ENCODE measurements around the gene ZNF425. TPM values are rescaled to one million over a fixed set of nuclear protein-coding genes. Genes with fewer than 3 reads are reported as not detected.

Gene ZNF425
- total and polyA plus RNA-seq, 4 donors, result 0.25 to 0.98 (median 0.58) TPM

GRCh38 chr7:149084407-149084806, 41.7 kb downstream of the ZNF425 start:
- no peaks in the 10 kb centered on the region for H3K9me3 ChIP-seq (ENCODE audit: control insufficient read depth in 4 of 4, low read length in 3 of 4)
- H3K36me3 ChIP-seq (ENCODE audit: control insufficient read depth in 4 of 4, insufficient read depth in 3 of 4, low read depth in 1 of 4, low read length in 3 of 4), result peaks cover 0 to 3% (median under 1%) of the 10 kb centered on the region in 4 donors
- 96% methylated on average over 2 of the region's 2 CpGs for WGBS
- H3K4me3 ChIP-seq (ENCODE audit: low read depth in 1 of 3, low read length in 3 of 3), result no peak overlapping the region
- no peak for TF ChIP-seq CTCF (IDR thresholded peaks at IDR 0.05; ENCODE audit: low read depth, low read length, missing input control)
- TF ChIP-seq FOXA1 (IDR thresholded peaks at IDR 0.05), result no peak
- no peak for TF ChIP-seq FOXA2 (IDR thresholded peaks at IDR 0.05)
- TF ChIP-seq HNF4G (IDR thresholded peaks at IDR 0.05), result no peak
- no peak for TF ChIP-seq HNF4A (conservative IDR thresholded peaks at IDR 0.05)
- TF ChIP-seq RXRA (IDR thresholded peaks at IDR 0.05), result no peak
- no peak for TF ChIP-seq RAD21 (IDR thresholded peaks at IDR 0.05)
- no peak for TF ChIP-seq NR2F2 (IDR thresholded peaks at IDR 0.05)
- TF ChIP-seq TAF1 (conservative IDR thresholded peaks at IDR 0.05), result no peak
- no peak for TF ChIP-seq ATF3 (IDR thresholded peaks at IDR 0.05)
- no peak for DNase-seq (ENCODE audit: low spot score)
- H3K4me1 ChIP-seq (ENCODE audit: control insufficient read depth in 4 of 4, insufficient read depth in 4 of 4, low read length in 3 of 4), result no peaks in the 10 kb centered on the region
- no peak overlapping the region for H3K9ac ChIP-seq (ENCODE audit: low read depth in 1 of 2, low read length in 2 of 2)
- no peaks in the 10 kb centered on the region for H3K27me3 ChIP-seq (ENCODE audit: control insufficient read depth in 4 of 4, insufficient read depth in 4 of 4, low read length in 3 of 4)
- no peak overlapping the region for H3K27ac ChIP-seq (ENCODE audit: low read depth in 1 of 2, low read length in 2 of 2)

- DNase-seq (ENCODE audit: low spot score), result no peak
- peaks cover 1 to 3% (median 2%) of the 10 kb centered on the region in 4 donors for H3K36me3 ChIP-seq (ENCODE audit: control insufficient read depth in 4 of 4, insufficient read depth in 3 of 4, low read depth in 1 of 4, low read length in 3 of 4)
- TF ChIP-seq RXRA (IDR thresholded peaks at IDR 0.05) (no peak), YY1 (IDR thresholded peaks at IDR 0.05) (no peak), FOXA2 (IDR thresholded peaks at IDR 0.05) (no peak), EGR1 (IDR thresholded peaks at IDR 0.05; ENCODE audit: low read depth in 2 of 2) (no peak), RAD21 (IDR thresholded peaks at IDR 0.05) (no peak), ATF3 (IDR thresholded peaks at IDR 0.05) (no peak), JUND (IDR thresholded peaks at IDR 0.05) (no peak), MAX (IDR thresholded peaks at IDR 0.05) (no peak), GABPA (IDR thresholded peaks at IDR 0.05 in 1 of 2, conservative IDR thresholded peaks at IDR 0.05 in 1 of 2) (no peak), HNF4A (conservative IDR thresholded peaks at IDR 0.05) (no peak), CTCF (IDR thresholded peaks at IDR 0.05; ENCODE audit: low read depth, low read length, missing input control) (no peak), SP1 (IDR thresholded peaks at IDR 0.05) (no peak), FOXA1 (IDR thresholded peaks at IDR 0.05) (no peak), TAF1 (conservative IDR thresholded peaks at IDR 0.05) (no peak), HNF4G (IDR thresholded peaks at IDR 0.05) (no peak), NR2F2 (IDR thresholded peaks at IDR 0.05) (no peak), REST (IDR thresholded peaks at IDR 0.05) (no peak), ZBTB33 (IDR thresholded peaks at IDR 0.05) (no peak)
These were observed 44.2 kb downstream of the ZNF425 start for GRCh38 chr7:149081914-149082313.

More at GRCh38 chr7:149081914-149082313, 44.2 kb downstream of the ZNF425 start:
- H3K27ac ChIP-seq (ENCODE audit: low read depth in 1 of 2, low read length in 2 of 2), result no peak overlapping the region
- no peaks in the 10 kb centered on the region for H3K4me1 ChIP-seq (ENCODE audit: control insufficient read depth in 4 of 4, insufficient read depth in 4 of 4, low read length in 3 of 4)
- H3K27me3 ChIP-seq (ENCODE audit: control insufficient read depth in 4 of 4, insufficient read depth in 4 of 4, low read length in 3 of 4), result no peaks in the 10 kb centered on the region
- no peaks in the 10 kb centered on the region for H3K9me3 ChIP-seq (ENCODE audit: control insufficient read depth in 4 of 4, low read length in 3 of 4)
- WGBS, result 96% methylated on average over 6 of the region's 6 CpGs
- no peak overlapping the region for H3K4me3 ChIP-seq (ENCODE audit: low read depth in 1 of 3, low read length in 3 of 3)
- no peak overlapping the region for H3K9ac ChIP-seq (ENCODE audit: low read depth in 1 of 2, low read length in 2 of 2)
